Stimulated activated CD4-positive, alpha-beta T cell treated with anti-CD3 and anti-CD28 coated beads, Interleukin-12 subunit alpha, Interleukin-12 subunit beta, amount 100 ng/mL, for 48 hours (primary cell): ENCODE data around the gene ACER3.
"Not testable (repeated sequence)": the region's sequence is repeated elsewhere in the genome, so short reads cannot be mapped to it uniquely, and the experiment has no call there.

ENCODE experiments used
- DNase-seq, 3 donors: peaks; one replicate each; pipeline ENCODE4 v3.0.0-alpha.2; 2020; ENCODE audit warnings: low read depth in 2 of 3, low spot score in 1 of 3

The ACER3 gene

GRCh38 chr11:76836613-76837291 lies 24.0 kb upstream of the ACER3 start:
- DNase-seq = no peak

- no peak for DNase-seq
Measured at GRCh38 chr11:76837696-76838677, 22.7 kb upstream of the ACER3 start.

- DNase-seq = no peak
Measured at GRCh38 chr11:76838678-76839068, 22.0 kb upstream of the ACER3 start.

DNA sequence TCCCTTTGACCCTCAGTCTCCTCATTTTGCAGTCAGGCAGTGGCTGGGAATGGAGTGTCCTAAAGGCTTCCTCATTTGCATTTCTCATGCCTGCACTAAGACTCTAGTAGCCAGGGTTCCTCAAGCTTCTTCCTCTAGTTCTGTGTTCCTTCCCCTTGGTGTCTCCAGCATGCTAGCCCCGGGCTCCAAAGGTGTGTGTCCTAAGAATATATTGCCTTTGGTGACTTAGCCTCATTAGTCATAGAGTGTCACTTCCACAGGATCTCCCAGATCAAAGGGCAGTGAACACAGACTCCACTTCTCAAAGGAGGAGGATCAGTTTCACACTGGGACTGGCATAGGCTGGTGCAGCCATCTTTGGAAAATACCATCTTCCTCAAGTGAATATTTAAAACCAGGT lies 21.4 kb upstream of the ACER3 start:
- DNase-seq = no peak

- no peak for DNase-seq
Measured at GRCh38 chr11:76841923-76842452, 18.7 kb upstream of the ACER3 start.

DNA sequence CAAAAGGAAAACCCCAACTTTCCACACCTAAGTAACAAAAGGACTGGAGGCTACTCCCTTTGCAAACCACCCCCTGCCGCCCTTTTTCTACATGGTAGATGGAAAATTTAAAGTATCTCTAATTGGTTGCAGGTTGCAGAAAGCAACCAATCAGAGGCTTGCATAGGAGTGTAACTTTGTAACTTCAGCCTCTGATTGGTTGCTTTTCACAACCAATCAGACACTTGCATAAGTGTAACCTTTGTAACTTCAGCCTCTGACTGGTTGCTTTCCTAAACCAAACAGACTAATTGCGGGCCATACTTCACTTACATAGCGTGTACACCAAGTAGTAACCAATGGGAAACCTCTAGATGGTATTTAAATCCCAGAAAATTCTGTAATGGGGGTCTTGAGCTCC lies 16.8 kb upstream of the ACER3 start:
- DNase-seq = no peak

DNA sequence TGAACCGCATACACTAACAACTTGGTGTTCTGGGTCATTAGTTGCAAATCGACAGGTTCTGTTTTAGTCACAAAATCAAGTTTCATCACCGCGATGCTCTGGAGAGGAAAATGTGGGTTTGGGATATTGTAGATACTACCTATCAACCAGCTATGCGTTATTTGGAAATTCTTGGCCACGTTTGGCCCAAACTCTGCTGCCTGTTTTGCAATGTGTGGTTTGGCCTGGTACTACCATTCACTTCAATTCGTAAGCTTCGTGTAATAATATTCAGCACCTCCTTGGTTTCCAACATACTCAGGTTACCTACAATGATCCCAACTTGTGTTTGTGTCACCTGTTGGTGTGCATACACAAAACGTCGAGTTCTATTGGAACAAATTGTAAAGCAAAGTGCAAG lies 16.2 kb upstream of the ACER3 start:
- DNase-seq = no peak

DNA sequence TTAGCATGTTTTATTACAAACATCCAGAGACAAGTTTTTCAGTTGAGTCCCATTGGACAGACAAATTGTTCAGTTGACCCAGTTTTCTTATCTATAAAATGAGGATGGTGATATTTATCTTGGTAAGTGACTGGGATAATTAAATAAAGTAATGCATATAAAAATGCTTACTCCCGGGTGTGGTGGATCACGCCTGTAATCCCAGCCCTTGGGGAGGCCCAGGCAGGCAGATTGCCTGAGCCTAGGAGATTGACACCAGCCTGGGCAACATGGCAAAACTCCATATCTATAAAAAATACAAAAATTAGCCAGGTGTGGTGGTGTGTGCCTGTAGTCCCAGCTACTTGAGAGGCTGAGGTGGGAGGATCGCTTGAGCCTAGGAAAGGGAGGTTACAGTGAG lies 15.6 kb upstream of the ACER3 start:
- no peak for DNase-seq

GRCh38 chr11:76846441-76846840 lies 14.3 kb upstream of the ACER3 start:
- DNase-seq = no peak

- no peak for DNase-seq
Measured at GRCh38 chr11:76849376-76849775, 11.3 kb upstream of the ACER3 start.

GRCh38 chr11:76850130-76850529 lies 10.6 kb upstream of the ACER3 start:
- no peak for DNase-seq

- DNase-seq = no peak
Measured at GRCh38 chr11:76850815-76851214, 9.9 kb upstream of the ACER3 start.

DNA sequence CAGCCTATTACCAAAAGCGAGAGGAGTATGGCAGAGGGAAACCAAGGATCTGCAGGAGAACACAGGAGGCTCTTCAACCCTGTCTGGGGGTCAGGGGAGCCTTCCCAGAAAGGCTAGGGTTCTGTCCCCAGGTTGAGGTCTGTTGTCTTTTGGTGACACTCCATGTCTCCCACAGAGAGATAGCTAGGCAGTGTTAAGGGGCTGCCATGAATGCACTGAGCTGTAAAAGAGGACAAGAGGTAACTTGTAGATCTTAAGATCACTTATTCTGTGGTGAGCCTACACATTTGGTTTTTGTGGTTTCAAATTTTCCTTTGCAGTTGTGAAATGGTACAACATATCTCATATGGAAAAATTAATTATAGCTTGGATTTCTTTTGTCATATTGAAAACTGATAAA lies 6.0 kb upstream of the ACER3 start:
- no peak for DNase-seq

DNA sequence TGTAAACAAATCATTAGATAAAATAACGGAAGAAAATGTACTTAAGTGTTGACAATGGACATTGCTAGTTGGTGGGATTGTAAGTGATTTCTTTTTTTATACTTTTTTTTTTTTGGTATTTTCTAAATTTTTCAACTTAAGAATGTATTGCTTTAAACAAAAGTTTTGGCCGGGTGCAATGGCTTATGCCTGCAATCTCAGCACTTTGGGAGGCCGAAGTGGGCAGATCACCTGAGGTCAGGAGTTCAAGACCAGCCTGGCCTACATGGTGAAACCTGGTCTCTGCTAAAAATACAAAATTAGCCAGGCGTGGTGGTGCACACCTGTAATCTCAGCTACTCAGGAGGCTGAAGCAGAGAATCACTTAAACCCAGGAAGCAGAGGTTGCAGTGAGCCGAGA lies 5.0 kb upstream of the ACER3 start:
- DNase-seq = not testable (repeated sequence)

GRCh38 chr11:76856106-76856505 lies 4.6 kb upstream of the ACER3 start:
- no peak for DNase-seq

DNA sequence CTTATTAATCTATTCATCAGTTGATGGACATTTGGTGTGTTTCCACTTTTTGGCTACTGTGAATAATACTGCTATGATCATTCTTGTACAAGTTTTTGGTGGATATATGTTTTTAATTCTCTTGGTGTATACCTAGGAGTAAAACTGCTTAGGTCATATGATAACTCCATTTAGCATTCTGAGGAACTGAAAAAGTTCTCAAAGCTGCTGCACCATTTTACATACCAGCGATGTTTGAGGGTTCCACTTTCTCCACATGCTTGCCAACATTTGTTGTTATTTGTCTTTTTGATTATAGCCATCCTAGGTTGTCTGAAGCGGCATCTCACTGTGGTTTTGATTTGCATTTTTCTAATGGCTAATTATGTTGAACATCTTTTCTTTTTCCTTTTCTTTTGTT lies 4.1 kb upstream of the ACER3 start:
- no peak for DNase-seq

GRCh38 chr11:76857781-76858410 lies 2.8 kb upstream of the ACER3 start:
- no peak for DNase-seq

DNA sequence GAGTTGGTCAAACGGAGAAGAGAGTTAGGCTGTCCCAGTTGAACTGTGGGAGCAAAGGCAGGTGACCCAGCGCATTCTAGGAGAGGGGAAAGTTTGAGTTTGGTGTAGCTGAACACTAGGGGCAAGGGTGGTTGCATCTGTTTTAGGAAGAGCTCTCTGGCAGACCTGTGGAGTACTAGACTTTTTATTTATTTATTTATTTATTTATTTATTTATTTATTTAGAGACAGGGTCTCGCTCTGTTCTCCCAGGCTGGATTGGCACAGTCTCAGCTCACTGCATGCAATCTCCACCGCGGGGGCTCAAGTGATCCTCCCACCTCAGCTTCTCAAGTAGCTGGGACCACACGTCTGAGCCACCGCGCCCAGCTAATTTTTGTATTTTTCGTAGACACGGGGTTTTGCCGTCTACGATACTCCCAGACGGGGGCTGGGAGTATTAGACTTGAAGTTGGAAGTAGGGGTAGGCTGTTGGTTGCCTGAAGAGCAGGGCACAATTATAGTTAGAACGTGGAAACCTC lies 950 bp upstream of the ACER3 start:
- DNase-seq = no peak

DNA sequence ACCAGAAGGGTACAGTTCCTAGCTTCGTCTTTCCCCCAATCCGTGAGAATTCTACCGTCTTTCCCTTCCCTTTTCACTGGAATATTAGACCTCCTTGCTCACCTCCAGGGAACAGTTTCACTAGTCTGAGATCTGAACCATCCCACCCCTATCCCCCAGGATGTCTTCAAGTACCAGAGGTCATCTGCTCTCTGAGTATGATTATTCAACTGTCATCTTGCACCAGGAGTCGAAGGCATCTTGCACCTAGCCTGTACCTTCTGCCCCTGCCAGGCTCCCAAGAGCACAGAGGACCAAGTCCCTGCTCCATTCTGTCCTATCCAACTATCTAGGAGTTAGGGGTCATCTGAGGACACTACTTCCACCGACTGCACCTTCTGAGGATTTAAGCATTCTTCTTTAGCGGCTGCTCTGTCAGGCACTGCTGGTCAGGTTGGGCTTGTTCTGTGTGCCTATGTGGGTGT lies 804 bp downstream of the ACER3 start:
- no peak for DNase-seq

DNA sequence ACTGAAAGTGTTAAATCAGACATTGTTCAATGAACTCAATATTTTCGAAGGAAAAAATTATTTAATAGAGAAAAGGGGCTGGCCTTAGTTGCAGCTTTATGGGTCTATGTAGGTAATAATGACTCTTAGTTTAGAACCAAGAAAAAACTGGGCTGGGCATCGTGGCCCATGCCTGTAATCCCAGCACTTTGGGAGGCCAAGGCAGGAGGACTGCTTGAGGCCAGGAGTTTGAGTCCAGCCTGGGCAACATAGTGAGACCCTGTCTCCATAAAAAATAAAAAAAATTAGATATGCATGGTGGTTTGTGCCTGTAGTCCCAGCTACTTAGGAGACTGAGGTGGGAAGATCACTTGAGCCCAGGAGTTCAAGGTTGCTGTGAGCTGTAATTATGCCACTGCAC lies 2.1 kb downstream of the ACER3 start:
- DNase-seq = not testable (repeated sequence)

DNA sequence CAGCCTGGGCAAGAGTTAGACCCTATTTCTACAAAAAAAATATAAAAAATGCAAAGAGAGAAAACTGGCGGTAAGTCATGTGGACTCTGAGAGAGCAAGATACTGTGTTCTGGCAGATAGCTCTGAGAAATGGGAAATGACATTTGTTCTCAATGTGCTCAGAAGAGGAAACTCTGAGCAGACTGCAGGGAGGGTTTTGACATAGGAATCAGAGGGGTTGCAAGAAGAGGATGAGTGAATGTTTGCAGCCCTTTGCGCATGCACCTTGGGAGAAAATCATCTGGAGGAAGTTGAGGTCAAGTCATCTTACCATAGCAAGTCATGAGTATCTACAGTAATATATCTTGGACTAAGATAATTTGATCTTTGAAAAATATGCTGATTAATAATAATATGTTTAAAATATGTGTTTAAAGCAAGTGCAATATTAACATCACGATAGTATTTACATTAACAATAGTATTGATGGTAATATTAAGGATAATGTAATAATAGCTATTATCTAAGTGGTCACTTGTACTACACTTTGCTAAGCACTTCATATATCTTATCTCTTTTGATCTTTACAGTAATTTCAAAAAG lies 2.6 kb downstream of the ACER3 start:
- DNase-seq = no peak
